HL-60 (cell line): ENCODE measurements around the gene WNK1.

Source experiments
- CTCF ChIP-seq: IDR thresholded peaks from one replicate; pipeline ENCODE4 v1.5.1; 2011; ENCODE audit warnings: low read length, control low read depth, inconsistent platforms; ENCODE audit not compliant: insufficient read depth
- GABPA ChIP-seq: IDR thresholded peaks from 2 replicates; pipeline ENCODE4 v1.6.1; 2012; ENCODE audit warnings: low read depth
- POLR2AphosphoS5 ChIP-seq: IDR thresholded peaks from 2 replicates; pipeline ENCODE4 v1.6.1; 2012; ENCODE audit warnings: low read depth
- SPI1 ChIP-seq: IDR thresholded peaks from 2 replicates; pipeline ENCODE4 v1.6.1; 2012; ENCODE audit warnings: low read depth, mild to moderate bottlenecking, borderline replicate concordance
- TF ChIP-seq, protein P1 (sequence below): IDR thresholded peaks from 2 replicates; pipeline ENCODE4 v1.6.1; 2012; ENCODE audit warnings: low read depth; ENCODE audit not compliant: insufficient replicate concordance

- no peak for TF ChIP-seq CTCF
- no peak for TF ChIP-seq POLR2AphosphoS5
- TF ChIP-seq, protein P1, sequence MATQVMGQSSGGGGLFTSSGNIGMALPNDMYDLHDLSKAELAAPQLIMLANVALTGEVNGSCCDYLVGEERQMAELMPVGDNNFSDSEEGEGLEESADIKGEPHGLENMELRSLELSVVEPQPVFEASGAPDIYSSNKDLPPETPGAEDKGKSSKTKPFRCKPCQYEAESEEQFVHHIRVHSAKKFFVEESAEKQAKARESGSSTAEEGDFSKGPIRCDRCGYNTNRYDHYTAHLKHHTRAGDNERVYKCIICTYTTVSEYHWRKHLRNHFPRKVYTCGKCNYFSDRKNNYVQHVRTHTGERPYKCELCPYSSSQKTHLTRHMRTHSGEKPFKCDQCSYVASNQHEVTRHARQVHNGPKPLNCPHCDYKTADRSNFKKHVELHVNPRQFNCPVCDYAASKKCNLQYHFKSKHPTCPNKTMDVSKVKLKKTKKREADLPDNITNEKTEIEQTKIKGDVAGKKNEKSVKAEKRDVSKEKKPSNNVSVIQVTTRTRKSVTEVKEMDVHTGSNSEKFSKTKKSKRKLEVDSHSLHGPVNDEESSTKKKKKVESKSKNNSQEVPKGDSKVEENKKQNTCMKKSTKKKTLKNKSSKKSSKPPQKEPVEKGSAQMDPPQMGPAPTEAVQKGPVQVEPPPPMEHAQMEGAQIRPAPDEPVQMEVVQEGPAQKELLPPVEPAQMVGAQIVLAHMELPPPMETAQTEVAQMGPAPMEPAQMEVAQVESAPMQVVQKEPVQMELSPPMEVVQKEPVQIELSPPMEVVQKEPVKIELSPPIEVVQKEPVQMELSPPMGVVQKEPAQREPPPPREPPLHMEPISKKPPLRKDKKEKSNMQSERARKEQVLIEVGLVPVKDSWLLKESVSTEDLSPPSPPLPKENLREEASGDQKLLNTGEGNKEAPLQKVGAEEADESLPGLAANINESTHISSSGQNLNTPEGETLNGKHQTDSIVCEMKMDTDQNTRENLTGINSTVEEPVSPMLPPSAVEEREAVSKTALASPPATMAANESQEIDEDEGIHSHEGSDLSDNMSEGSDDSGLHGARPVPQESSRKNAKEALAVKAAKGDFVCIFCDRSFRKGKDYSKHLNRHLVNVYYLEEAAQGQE = no peak
- no peak for TF ChIP-seq SPI1
- TF ChIP-seq GABPA = no peak
Measured at GRCh38 chr12:903055-903454, 150.7 kb downstream of the WNK1 start.
